ENCODE measurements around the gene CD38. TPM values are rescaled to one million over a fixed set of nuclear protein-coding genes. Genes with fewer than 3 reads are reported as not detected.
A peak's percentile ranks its signal among the peaks of the same experiment; 100 is the strongest.

Gene CD38
- polyA plus RNA-seq, 12 donors: 0.69 to 3.3 (median 1.6) TPM; not detected in 2

GRCh38 chr4:15864651-15865566 is 86.8 kb downstream of the CD38 start:
- DNase-seq: no peak

- no peak for DNase-seq
Observed at GRCh38 chr4:15868111-15868510, 90.0 kb downstream of the CD38 start.

- no peak for DNase-seq
Observed at GRCh38 chr4:15868826-15869413, 90.8 kb downstream of the CD38 start.

GRCh38 chr4:15870079-15870478 is 92.0 kb downstream of the CD38 start:
- DNase-seq: no peak

- no peak for DNase-seq
Observed at GRCh38 chr4:15870921-15871664, 93.0 kb downstream of the CD38 start.

- no peak for DNase-seq
Observed at GRCh38 chr4:15873117-15873516, 95.0 kb downstream of the CD38 start.

- no peak for DNase-seq
Observed at GRCh38 chr4:15874671-15875070, 96.5 kb downstream of the CD38 start.

GRCh38 chr4:15875663-15876460 is 97.7 kb downstream of the CD38 start:
- DNase-seq: no peak

GRCh38 chr4:15878011-15878410 is 99.9 kb downstream of the CD38 start:
- DNase-seq: no peak

- no peak for DNase-seq
Observed at GRCh38 chr4:15881820-15882219, 103.7 kb downstream of the CD38 start.

GRCh38 chr4:15882675-15883086 is 104.6 kb downstream of the CD38 start:
- DNase-seq: peak; percentile 73

GRCh38 chr4:15883610-15884243 is 105.6 kb downstream of the CD38 start:
- DNase-seq: no peak

- no peak for DNase-seq
Observed at GRCh38 chr4:15884666-15885065, 106.5 kb downstream of the CD38 start.

- DNase-seq: no peak
Observed at GRCh38 chr4:15885422-15885821, 107.3 kb downstream of the CD38 start.

- DNase-seq: no peak
Observed at GRCh38 chr4:15888515-15888914, 110.4 kb downstream of the CD38 start.

- no peak for DNase-seq
Observed at GRCh38 chr4:15890246-15890829, 112.2 kb downstream of the CD38 start.

GRCh38 chr4:15891312-15891711 is 113.2 kb downstream of the CD38 start:
- no peak for DNase-seq

GRCh38 chr4:15893962-15894361 is 115.8 kb downstream of the CD38 start:
- peak; percentile 31 for DNase-seq

GRCh38 chr4:15894393-15894792 is 116.3 kb downstream of the CD38 start:
- no peak for DNase-seq
